Activated CD4-positive, alpha-beta T cell treated with anti-CD3 and anti-CD28 coated beads, Interleukin-2, Interleukin-4, amounts not matched to agents 100 ng/mL and 50 ng/mL, durations not matched to agents 16 hours and 8 hours (primary cell): ENCODE results near the gene BAG3.
A peak's percentile ranks its signal among the peaks of the same experiment; 100 is the strongest.

Source experiments
- DNase-seq: peaks from one replicate; pipeline ENCODE4 v3.0.0-alpha.2; 2020; ENCODE audit warnings: low spot score

BAG3 gene

GRCh38 chr10:119667562-119668328 is 16.6 kb downstream of the BAG3 start:
- no peak for DNase-seq

GRCh38 chr10:119668461-119668860 is 17.3 kb downstream of the BAG3 start:
- no peak for DNase-seq

- DNase-seq: no peak
Observed at GRCh38 chr10:119669331-119669730, 18.2 kb downstream of the BAG3 start.

GRCh38 chr10:119669975-119670640 is 18.9 kb downstream of the BAG3 start:
- DNase-seq: no peak

DNA sequence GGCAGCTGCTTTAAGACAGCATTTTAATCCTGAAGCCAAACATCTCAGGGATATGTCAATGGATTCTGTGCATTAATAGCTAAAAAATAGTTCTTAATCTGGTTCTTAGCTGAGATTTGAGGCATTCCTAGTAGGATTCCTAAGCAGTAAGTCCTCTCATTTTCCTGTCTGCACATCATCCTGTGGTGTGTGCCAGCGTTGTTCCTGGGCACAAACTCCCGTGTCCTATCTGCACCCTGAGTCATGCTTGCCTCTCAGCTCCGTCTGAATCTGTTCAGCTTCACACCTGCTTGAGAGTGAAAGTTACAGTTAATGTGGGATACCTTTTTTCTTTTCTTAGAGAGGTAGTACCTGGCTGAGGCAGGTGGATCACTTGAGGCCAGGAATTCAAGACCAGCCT is 19.5 kb downstream of the BAG3 start:
- no peak for DNase-seq

DNA sequence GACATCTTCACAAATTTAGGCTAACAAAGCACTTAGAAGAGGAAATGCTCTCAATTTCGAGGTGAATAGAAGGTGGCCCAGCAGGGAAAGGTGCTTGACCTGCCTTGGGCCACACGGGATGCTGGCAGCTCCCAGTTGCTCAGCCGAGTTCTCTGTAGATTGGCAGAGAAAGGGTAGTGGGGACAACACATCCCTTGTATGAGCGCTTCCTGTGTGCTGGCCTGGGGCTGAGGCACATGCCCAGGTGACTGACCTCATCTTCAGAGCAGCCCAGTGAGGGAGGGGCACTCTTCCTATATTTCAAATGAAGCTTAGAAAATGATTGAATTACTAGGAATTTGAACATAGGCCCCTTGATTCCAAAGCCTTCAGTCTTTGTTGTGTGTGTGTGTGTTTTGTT is 20.2 kb downstream of the BAG3 start:
- no peak for DNase-seq

- no peak for DNase-seq
Observed at GRCh38 chr10:119672291-119672690, 21.1 kb downstream of the BAG3 start.

- no peak for DNase-seq
Observed at GRCh38 chr10:119673271-119673670, 22.1 kb downstream of the BAG3 start.

DNA sequence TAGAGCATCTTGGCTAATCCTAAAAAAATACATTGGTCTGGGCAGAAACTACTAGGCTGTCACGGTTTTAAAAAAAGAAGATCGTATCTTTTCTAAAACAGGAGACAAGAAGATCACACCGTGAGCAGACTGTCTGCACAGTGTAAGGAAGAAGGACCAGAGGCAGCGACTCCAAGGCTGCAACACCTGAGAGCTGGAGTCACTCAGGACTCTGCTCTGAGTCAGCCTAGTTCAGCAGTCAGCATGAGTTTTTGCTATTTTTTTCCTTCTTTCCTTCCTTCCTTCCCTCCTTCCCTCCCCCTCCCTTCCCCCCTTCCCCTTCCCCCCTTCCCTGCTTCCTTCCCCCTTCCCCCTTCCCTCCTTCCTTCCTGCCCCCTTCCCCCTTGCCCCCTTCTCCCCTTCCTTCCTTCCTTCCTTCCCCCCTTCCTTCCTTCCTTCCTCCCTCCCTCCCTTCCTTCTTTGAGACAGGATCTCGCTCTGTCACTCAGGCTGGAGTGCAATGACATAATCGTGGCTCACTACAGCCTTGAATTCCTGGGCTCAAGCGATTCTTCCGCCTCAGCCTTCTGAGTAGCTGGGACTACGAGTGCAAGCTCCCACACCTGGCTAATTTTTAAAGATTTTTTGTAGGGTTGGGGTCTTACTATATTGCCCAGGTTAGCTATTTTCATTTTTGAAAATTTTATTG is 24.4 kb downstream of the BAG3 start:
- DNase-seq: no peak

GRCh38 chr10:119677126-119677525 is 25.9 kb downstream of the BAG3 start:
- no peak for DNase-seq

DNA sequence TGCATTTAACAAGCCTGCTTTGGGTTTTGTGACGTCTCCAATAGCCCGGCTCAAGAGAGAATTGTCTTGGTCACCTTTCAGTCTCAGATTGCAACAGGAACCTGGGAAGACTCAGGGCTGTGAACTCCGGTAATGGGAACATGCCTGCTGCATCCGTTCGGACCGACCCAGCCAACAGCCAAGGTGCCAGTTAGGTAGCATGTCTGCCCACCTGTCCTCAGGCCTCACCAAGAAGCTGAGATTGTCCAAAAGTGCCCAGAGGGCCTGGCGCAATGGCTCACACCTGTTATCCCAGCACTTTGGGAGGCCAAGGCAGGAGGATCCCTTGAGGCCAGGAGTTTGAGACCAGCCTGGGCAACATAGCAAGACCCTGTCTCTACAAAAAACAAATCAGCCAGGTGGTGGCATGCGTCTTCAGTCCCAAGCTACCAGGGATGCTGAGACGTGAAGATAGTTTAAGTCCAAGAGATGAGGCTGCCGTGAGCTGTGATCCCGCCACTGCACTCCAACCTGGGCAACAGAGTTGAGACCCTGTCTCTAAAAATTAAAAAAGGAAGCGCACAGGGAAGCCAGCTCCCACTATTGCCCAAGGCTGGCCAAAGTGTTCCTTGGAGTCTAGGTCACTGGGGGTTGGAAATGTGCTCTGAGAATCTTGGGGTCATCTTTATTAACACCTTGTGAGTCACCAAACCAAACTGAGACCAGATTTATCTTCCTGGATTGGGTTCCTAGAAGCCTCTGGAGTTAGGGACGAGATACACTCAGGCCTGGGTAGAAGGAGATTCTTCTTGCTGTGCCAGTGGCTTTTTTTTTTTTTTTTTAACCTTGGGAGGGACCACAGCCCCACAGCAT is 26.9 kb downstream of the BAG3 start:
- DNase-seq: no peak

- no peak for DNase-seq
Observed at GRCh38 chr10:119679480-119679829, 28.3 kb downstream of the BAG3 start.

GRCh38 chr10:119680050-119680449 is 28.9 kb downstream of the BAG3 start:
- DNase-seq: no peak

- no peak for DNase-seq
Observed at GRCh38 chr10:119680650-119681081, 29.5 kb downstream of the BAG3 start.

GRCh38 chr10:119686465-119687191 is 35.4 kb downstream of the BAG3 start:
- DNase-seq: peak; percentile 85

GRCh38 chr10:119687192-119688032 is 36.2 kb downstream of the BAG3 start:
- no peak for DNase-seq

DNA sequence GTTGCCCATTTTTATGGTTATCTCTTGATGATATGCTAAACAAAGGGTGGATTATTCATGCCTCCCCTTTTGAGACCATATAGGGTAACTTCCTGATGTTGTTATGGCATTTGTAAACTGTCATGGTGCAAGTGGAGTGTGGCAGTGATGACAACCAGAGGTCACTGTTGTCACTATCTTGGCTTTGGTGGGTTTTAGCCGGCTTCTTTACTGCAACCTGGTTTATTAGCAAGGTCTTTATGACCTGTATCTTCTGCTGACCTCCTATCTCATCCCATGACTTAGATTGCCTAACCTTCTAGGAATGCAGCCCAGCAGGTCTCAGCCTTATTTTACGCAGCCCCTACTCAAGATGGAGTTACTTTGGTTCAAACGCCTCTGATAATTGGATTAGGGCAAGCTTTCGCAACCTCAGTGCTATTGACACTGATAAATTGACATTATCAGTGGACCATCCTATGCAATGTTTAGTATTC is 36.9 kb downstream of the BAG3 start:
- peak; percentile 27 for DNase-seq

DNA sequence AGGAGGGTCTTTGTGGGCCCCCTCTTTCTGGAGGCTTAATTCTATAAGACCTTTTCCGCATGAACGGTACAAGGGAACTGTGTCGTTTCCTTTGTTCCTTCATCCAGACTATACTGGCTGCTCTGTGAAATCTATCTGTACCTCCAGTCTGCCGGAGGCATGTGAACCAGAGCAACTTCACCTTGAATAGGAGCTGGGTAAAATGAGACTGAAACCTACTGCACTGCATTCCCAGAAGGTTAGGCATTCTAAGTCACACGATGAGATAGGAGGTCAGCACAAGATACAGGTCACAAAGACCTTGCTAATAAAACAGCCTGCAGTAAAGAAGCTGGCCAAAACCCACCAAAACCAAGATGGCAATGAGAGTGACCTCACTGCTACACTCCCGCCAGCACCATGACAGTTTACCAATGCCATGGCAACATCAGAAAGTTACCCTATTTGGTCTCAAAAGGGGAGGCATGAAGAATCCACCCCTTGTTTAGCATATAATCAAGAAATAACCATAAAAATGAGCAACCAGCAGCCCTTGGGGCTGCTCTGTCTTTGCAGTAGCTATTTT is 37.9 kb downstream of the BAG3 start:
- DNase-seq: no peak

DNA sequence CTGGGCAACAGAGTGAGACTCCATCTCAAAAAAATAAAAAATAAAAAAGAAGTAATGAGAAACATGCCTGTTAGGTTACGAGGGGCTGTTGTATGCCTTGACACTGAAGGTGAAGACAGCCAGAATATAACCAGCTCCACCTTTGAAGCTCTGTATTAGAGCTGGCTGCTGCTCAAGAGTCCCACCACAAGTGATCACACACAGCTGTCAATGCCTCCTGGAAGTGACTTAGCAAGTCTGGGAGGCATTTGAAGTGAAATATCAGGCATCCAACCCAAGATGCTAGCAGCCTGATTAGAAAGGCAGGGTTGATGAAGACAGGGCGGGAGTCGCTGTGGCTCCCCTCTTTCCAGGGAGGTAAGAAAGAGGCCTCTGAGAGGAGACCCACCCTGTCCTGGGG is 40.5 kb downstream of the BAG3 start:
- DNase-seq: no peak
